A549 (cell line): ENCODE results near the gene LDLRAD3.

Experiments used
- CHD2 ChIP-seq: fragments of 150-350 bp; IDR thresholded peaks from 2 replicates; pipeline ENCODE4 v1.6.1; 2014; ENCODE audit warnings: low read length; ENCODE audit not compliant: partially characterized antibody
- ESRRA ChIP-seq: fragments of 150-350 bp; IDR thresholded peaks from 2 replicates; pipeline ENCODE4 v1.6.1; 2014; ENCODE audit warnings: mild to moderate bottlenecking, low read length, borderline replicate concordance
- MYC ChIP-seq: IDR thresholded peaks from 2 replicates; pipeline ENCODE4 v1.6.1; 2012; ENCODE audit warnings: mild to moderate bottlenecking, inconsistent platforms, low read length, improper control_type of control experiment, borderline replicate concordance
- NFE2L2 ChIP-seq: fragments of 150-350 bp; conservative IDR thresholded peaks from 2 replicates; pipeline ENCODE4 v1.6.1; 2014; ENCODE audit warnings: low read length
- PHF8 ChIP-seq: fragments of 200-600 bp; sonication (generic); IDR thresholded peaks from 2 replicates; pipeline ENCODE4 v1.6.1; 2016; ENCODE audit warnings: low read depth, mild to moderate bottlenecking, antibody characterized with exemption, moderate library complexity, borderline replicate concordance
- POLR2A ChIP-seq: IDR thresholded peaks from 2 replicates; pipeline ENCODE4 v1.6.1; 2012; ENCODE audit warnings: mild to moderate bottlenecking, low read length
- RAD21 ChIP-seq, 2 experiments: fragments of >200 bp in 1 of 2; sonication (Bioruptor Twin) in 1 of 2; formaldehyde crosslinking in 1 of 2; IDR thresholded peaks in 1 of 2; conservative IDR thresholded peaks in 1 of 2; 2 replicates in 1 of 2; 3 replicates in 1 of 2; pipeline ENCODE4 v1.6.1; 2012 to 2018; ENCODE audit warnings: inconsistent platforms in 1 of 2
- TF ChIP-seq, protein P1 (sequence below): fragments of >200 bp; sonication (Bioruptor Twin); formaldehyde crosslinking; IDR thresholded peaks from 3 replicates; pipeline ENCODE4 v1.5.1; 2016
- TF ChIP-seq, protein P2 (sequence below): fragments of 200-600 bp; sonication (generic); IDR thresholded peaks from 2 replicates; pipeline ENCODE4 v1.6.1; 2016; ENCODE audit warnings: antibody characterized with exemption, mild to moderate bottlenecking, moderate library complexity

DNA sequence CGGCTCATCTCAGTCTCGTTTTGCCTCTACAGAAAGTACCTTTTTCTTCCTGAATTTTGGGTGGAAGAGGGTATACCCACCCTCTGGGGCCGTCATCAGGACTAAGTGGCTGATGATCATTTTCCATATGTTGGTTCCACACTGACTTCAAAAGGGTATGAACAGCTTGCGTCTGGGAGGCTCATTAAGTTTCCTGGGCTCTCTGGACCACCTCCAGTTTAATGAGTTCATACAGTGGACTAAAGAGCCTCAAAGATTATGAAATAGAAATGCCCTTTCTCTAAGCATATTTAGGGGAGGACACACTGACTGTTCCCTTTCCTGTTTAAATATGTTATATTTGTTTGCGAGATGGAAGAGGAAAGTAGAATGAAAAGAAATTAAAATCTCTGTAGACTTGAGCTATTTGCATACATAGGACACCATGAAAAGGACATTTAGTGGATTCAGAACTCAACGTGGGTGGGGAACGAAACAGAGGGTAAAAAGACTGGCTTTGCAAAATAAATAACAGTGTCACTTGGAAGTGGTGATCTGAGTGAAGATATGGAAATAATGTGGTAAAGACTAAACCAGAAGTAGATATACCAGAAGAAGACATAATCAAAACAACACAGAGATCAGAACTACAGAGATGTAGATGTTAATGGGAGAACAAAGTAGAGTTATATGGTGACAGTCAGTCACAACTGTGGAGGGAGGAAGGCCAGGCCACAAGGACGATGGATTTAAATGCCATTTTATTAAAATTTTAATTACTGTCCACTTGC, 18.7 kb downstream of the LDLRAD3 start:
- TF ChIP-seq, protein P1, sequence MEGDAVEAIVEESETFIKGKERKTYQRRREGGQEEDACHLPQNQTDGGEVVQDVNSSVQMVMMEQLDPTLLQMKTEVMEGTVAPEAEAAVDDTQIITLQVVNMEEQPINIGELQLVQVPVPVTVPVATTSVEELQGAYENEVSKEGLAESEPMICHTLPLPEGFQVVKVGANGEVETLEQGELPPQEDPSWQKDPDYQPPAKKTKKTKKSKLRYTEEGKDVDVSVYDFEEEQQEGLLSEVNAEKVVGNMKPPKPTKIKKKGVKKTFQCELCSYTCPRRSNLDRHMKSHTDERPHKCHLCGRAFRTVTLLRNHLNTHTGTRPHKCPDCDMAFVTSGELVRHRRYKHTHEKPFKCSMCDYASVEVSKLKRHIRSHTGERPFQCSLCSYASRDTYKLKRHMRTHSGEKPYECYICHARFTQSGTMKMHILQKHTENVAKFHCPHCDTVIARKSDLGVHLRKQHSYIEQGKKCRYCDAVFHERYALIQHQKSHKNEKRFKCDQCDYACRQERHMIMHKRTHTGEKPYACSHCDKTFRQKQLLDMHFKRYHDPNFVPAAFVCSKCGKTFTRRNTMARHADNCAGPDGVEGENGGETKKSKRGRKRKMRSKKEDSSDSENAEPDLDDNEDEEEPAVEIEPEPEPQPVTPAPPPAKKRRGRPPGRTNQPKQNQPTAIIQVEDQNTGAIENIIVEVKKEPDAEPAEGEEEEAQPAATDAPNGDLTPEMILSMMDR: no peak
- TF ChIP-seq PHF8 (no peak), MYC (no peak), POLR2A (no peak), RAD21 (conservative IDR thresholded peaks at IDR 0.05 in 1 of 2, IDR thresholded peaks at IDR 0.05 in 1 of 2) (no peak), CHD2 (no peak), NFE2L2 (no peak), ESRRA (no peak)
- TF ChIP-seq, protein P2, sequence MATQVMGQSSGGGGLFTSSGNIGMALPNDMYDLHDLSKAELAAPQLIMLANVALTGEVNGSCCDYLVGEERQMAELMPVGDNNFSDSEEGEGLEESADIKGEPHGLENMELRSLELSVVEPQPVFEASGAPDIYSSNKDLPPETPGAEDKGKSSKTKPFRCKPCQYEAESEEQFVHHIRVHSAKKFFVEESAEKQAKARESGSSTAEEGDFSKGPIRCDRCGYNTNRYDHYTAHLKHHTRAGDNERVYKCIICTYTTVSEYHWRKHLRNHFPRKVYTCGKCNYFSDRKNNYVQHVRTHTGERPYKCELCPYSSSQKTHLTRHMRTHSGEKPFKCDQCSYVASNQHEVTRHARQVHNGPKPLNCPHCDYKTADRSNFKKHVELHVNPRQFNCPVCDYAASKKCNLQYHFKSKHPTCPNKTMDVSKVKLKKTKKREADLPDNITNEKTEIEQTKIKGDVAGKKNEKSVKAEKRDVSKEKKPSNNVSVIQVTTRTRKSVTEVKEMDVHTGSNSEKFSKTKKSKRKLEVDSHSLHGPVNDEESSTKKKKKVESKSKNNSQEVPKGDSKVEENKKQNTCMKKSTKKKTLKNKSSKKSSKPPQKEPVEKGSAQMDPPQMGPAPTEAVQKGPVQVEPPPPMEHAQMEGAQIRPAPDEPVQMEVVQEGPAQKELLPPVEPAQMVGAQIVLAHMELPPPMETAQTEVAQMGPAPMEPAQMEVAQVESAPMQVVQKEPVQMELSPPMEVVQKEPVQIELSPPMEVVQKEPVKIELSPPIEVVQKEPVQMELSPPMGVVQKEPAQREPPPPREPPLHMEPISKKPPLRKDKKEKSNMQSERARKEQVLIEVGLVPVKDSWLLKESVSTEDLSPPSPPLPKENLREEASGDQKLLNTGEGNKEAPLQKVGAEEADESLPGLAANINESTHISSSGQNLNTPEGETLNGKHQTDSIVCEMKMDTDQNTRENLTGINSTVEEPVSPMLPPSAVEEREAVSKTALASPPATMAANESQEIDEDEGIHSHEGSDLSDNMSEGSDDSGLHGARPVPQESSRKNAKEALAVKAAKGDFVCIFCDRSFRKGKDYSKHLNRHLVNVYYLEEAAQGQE: no peak
